ENCODE measurements around the gene MRPL17.
A peak's percentile ranks its signal among the peaks of the same experiment; 100 is the strongest.

MRPL17 gene

GRCh38 chr11:6653656-6654055 is 29.5 kb downstream of the MRPL17 start:
- DNase-seq: no peak

GRCh38 chr11:6653097-6653496 is 30.0 kb downstream of the MRPL17 start:
- no peak for DNase-seq

GRCh38 chr11:6652182-6652581 is 31.0 kb downstream of the MRPL17 start:
- DNase-seq: no peak

- DNase-seq: peak; percentile 29
Observed at GRCh38 chr11:6650980-6651379, 32.2 kb downstream of the MRPL17 start.

GRCh38 chr11:6650104-6650503 is 33.0 kb downstream of the MRPL17 start:
- no peak for DNase-seq

- DNase-seq: no peak
Observed at GRCh38 chr11:6648501-6648900, 34.6 kb downstream of the MRPL17 start.

- no peak for DNase-seq
Observed at GRCh38 chr11:6647836-6648235, 35.3 kb downstream of the MRPL17 start.

- DNase-seq: peak; percentile 74
Observed at GRCh38 chr11:6646918-6647679, 36.0 kb downstream of the MRPL17 start.

GRCh38 chr11:6646576-6646917 is 36.6 kb downstream of the MRPL17 start:
- peak; percentile 86 for DNase-seq

- DNase-seq: peak; percentile 65
Observed at GRCh38 chr11:6646071-6646470, 37.1 kb downstream of the MRPL17 start.

GRCh38 chr11:6642957-6643356 is 40.2 kb downstream of the MRPL17 start:
- DNase-seq: no peak

- DNase-seq: no peak
Observed at GRCh38 chr11:6640985-6641701, 42.0 kb downstream of the MRPL17 start.

- DNase-seq: no peak
Observed at GRCh38 chr11:6640036-6640984, 42.8 kb downstream of the MRPL17 start.

- DNase-seq: no peak
Observed at GRCh38 chr11:6638429-6638828, 44.7 kb downstream of the MRPL17 start.

- no peak for DNase-seq
Observed at GRCh38 chr11:6637871-6638270, 45.3 kb downstream of the MRPL17 start.

GRCh38 chr11:6636480-6636879 is 46.7 kb downstream of the MRPL17 start:
- no peak for DNase-seq

GRCh38 chr11:6635082-6635932 is 47.8 kb downstream of the MRPL17 start:
- peak; percentile 33 for DNase-seq

GRCh38 chr11:6634534-6634933 is 48.6 kb downstream of the MRPL17 start:
- DNase-seq: no peak

- DNase-seq: no peak
Observed at GRCh38 chr11:6633422-6634408, 49.4 kb downstream of the MRPL17 start.

GRCh38 chr11:6632116-6633073 is 50.7 kb downstream of the MRPL17 start:
- no peak for DNase-seq
